ENCODE measurements around the gene RCAN1. TPM values are rescaled to one million over a fixed set of nuclear protein-coding genes. Genes with fewer than 3 reads are reported as not detected.

The RCAN1 gene
- total RNA-seq, 1 donor from 2014 or later: 22.1 TPM

- H3K27me3 ChIP-seq (ENCODE audit: control insufficient read depth, insufficient read depth, low read length): no peaks in the 10 kb centered on the region
- no peak for TF ChIP-seq CTCF (IDR thresholded peaks at IDR 0.05; ENCODE audit: insufficient read depth, low read length, severe bottlenecking)
- H3K36me3 ChIP-seq (ENCODE audit: control insufficient read depth, insufficient read depth, low read length): no peaks in the 10 kb centered on the region
- FAIRE-seq: no peak
- DNase-seq (ENCODE audit: low read depth): no peak
- H3K4me3 ChIP-seq (ENCODE audit: low read depth, low read length): no peak overlapping the region
These were observed 77.1 kb downstream of the RCAN1 start for GRCh38 chr21:34537838-34538237.

GRCh38 chr21:34536820-34537219 is 78.1 kb downstream of the RCAN1 start:
- DNase-seq (ENCODE audit: low read depth) (peak; percentile 22), FAIRE-seq (peak; percentile 73)
- Histone ChIP-seq H3K36me3 (ENCODE audit: control insufficient read depth, insufficient read depth, low read length) (no peaks in the 10 kb centered on the region), H3K4me3 (ENCODE audit: low read depth, low read length) (no peak overlapping the region), H3K27me3 (ENCODE audit: control insufficient read depth, insufficient read depth, low read length) (no peaks in the 10 kb centered on the region)
- no peak for TF ChIP-seq CTCF (IDR thresholded peaks at IDR 0.05; ENCODE audit: insufficient read depth, low read length, severe bottlenecking)

- no peak for TF ChIP-seq CTCF (IDR thresholded peaks at IDR 0.05; ENCODE audit: insufficient read depth, low read length, severe bottlenecking)
- DNase-seq (ENCODE audit: low read depth): no peak
- no peaks in the 10 kb centered on the region for H3K36me3 ChIP-seq (ENCODE audit: control insufficient read depth, insufficient read depth, low read length)
- H3K4me3 ChIP-seq (ENCODE audit: low read depth, low read length): no peak overlapping the region
- FAIRE-seq: no peak
- no peaks in the 10 kb centered on the region for H3K27me3 ChIP-seq (ENCODE audit: control insufficient read depth, insufficient read depth, low read length)
These were observed 78.6 kb downstream of the RCAN1 start for GRCh38 chr21:34536311-34536710.

GRCh38 chr21:34535886-34536285 is 79.0 kb downstream of the RCAN1 start:
- TF ChIP-seq CTCF (IDR thresholded peaks at IDR 0.05; ENCODE audit: insufficient read depth, low read length, severe bottlenecking): no peak
- FAIRE-seq (no peak), DNase-seq (ENCODE audit: low read depth) (no peak)
- Histone ChIP-seq H3K4me3 (ENCODE audit: low read depth, low read length) (no peak overlapping the region), H3K27me3 (ENCODE audit: control insufficient read depth, insufficient read depth, low read length) (no peaks in the 10 kb centered on the region), H3K36me3 (ENCODE audit: control insufficient read depth, insufficient read depth, low read length) (no peaks in the 10 kb centered on the region)

GRCh38 chr21:34534522-34534921 is 80.4 kb downstream of the RCAN1 start:
- H3K27me3 ChIP-seq (ENCODE audit: control insufficient read depth, insufficient read depth, low read length): no peaks in the 10 kb centered on the region

More at GRCh38 chr21:34534522-34534921, 80.4 kb downstream of the RCAN1 start:
- FAIRE-seq (no peak), DNase-seq (ENCODE audit: low read depth) (no peak)
- no peak for TF ChIP-seq CTCF (IDR thresholded peaks at IDR 0.05; ENCODE audit: insufficient read depth, low read length, severe bottlenecking)
- no peak overlapping the region for H3K4me3 ChIP-seq (ENCODE audit: low read depth, low read length)
- H3K36me3 ChIP-seq (ENCODE audit: control insufficient read depth, insufficient read depth, low read length): no peaks in the 10 kb centered on the region
